Caco-2 (cell line): ENCODE results near the gene LGALS16. TPM values are rescaled to one million over a fixed set of nuclear protein-coding genes. Genes with fewer than 3 reads are reported as not detected.
"Not testable (repeated sequence)": the region's sequence is repeated elsewhere in the genome, so short reads cannot be mapped to it uniquely, and the experiment has no call there.

Experiments used
- BruUV-seq: library from RNA; stranded (reverse); fragments of 400-500 nt; replicated peaks from 2 replicates; lab custom pipeline; 2021; lab: Mats Ljungman, UMichigan
- CTCF ChIA-PET: fragments of 300-600 bp; sonication (Branson Sonifier 250); formaldehyde crosslinking; loops from one replicate; lab custom pipeline; 2022; ENCODE audit warnings: antibody characterized with exemption; lab: Charles Lee
- POLR2A ChIA-PET: fragments of 300-600 bp; sonication (Branson Sonifier 250); formaldehyde crosslinking; loops from one replicate; lab custom pipeline; 2022; ENCODE audit warnings: antibody characterized with exemption; lab: Charles Lee
- DNase-seq, 2 experiments: peaks; one replicate each; pipeline versions ENCODE4 v3.0.0 to v3.0.0-alpha.2; 2020 to 2022
- H3K27me3 ChIP-seq: replicated peaks from 2 replicates; pipeline ENCODE4 v1.6.0; 2011; ENCODE audit warnings: low read length; ENCODE audit not compliant: control insufficient read depth, insufficient read depth
- H3K36me3 ChIP-seq: 2 replicates; pipeline ENCODE4 v1.5.1; 2011; ENCODE audit warnings: low read length; ENCODE audit not compliant: control insufficient read depth, insufficient read depth
- H3K4me1 ChIP-seq: fragments of 250-450 bp; sonication (Bioruptor Pico); 2 replicates; pipeline ENCODE4 v1.5.1; 2020; ENCODE audit warnings: mild to moderate bottlenecking
- H3K4me3 ChIP-seq: 2 replicates; pipeline ENCODE4 v1.5.1; 2011; ENCODE audit warnings: low read depth, mild to moderate bottlenecking, control low read depth, low read length
- H3K9me3 ChIP-seq: fragments of 250-450 bp; sonication (Bioruptor Pico); 2 replicates; pipeline ENCODE4 v1.5.1; 2020; ENCODE audit warnings: mild to moderate bottlenecking, moderate library complexity
- H3K27ac Mint-ChIP-seq: one replicate; pipeline ENCODE4 v1.8.0; 2022; ENCODE audit warnings: mixed read lengths; ENCODE audit not compliant: unreplicated experiment
- H3K27me3 Mint-ChIP-seq: one replicate; pipeline ENCODE4 v1.8.0; 2022; ENCODE audit warnings: mixed read lengths; ENCODE audit not compliant: insufficient read depth, unreplicated experiment
- H3K36me3 Mint-ChIP-seq: one replicate; pipeline ENCODE4 v1.8.0; 2022; ENCODE audit warnings: mild to moderate bottlenecking, mixed read lengths; ENCODE audit not compliant: insufficient read depth, unreplicated experiment
- H3K4me1 Mint-ChIP-seq: one replicate; pipeline ENCODE4 v1.8.0; 2022; ENCODE audit warnings: low read depth, mixed read lengths; ENCODE audit not compliant: unreplicated experiment
- H3K4me3 Mint-ChIP-seq: one replicate; pipeline ENCODE4 v1.8.0; 2022; ENCODE audit warnings: mild to moderate bottlenecking, moderate library complexity, mixed read lengths; ENCODE audit not compliant: unreplicated experiment
- H3K9me3 Mint-ChIP-seq: one replicate; pipeline ENCODE4 v1.8.0; 2022; ENCODE audit warnings: mixed read lengths; ENCODE audit not compliant: unreplicated experiment
- CTCF ChIP-seq, 2 experiments: fragments of 200-600 bp in 1 of 2; IDR thresholded peaks; 1 replicate in 1 of 2; 2 replicates in 1 of 2; pipeline versions ENCODE4 v1.5.1 to v1.8.0; 2011 to 2022; ENCODE audit warnings: antibody characterized with exemption in 1 of 2, control low read depth in 1 of 2, inconsistent platforms in 1 of 2, low read depth in 1 of 2, low read length in 1 of 2, mild to moderate bottlenecking in 1 of 2, moderate library complexity in 1 of 2; ENCODE audit not compliant: insufficient read depth in 1 of 2, severe bottlenecking in 1 of 2, unreplicated experiment in 1 of 2
- intact Hi-C: fragments of 100-400 bp; cut with micrococcal nuclease; formaldehyde crosslinking; loops from one replicate; pipeline ENCODE4 v1.10.0; 2022; ENCODE audit not compliant: unreplicated experiment
- total RNA-seq: library from RNA; stranded (reverse); gene quantifications from 2 replicates; pipeline ENCODE4 v1.2.3, GENCODE V29; 2022

The LGALS16 gene
- total RNA-seq, 1 experiment from 2014 or later, result not detected

GRCh38 chr19:39613597-39613996 is 42.1 kb upstream of the LGALS16 start:
- peaks cover 12% of the 10 kb centered on the region for H3K9me3 Mint-ChIP-seq
- TF ChIP-seq CTCF (IDR thresholded peaks at IDR 0.05; ENCODE audit: insufficient read depth in 1 of 2, low read depth in 1 of 2, low read length in 1 of 2, severe bottlenecking in 1 of 2, unreplicated experiment in 1 of 2), result no peak
- H3K4me3 ChIP-seq, result no peak overlapping the region
- H3K27me3 ChIP-seq, result no peaks in the 10 kb centered on the region
- H3K4me3 Mint-ChIP-seq, result no peak overlapping the region
- ChIA-PET POLR2A (no interaction called here), CTCF (no interaction called here)
- H3K4me1 Mint-ChIP-seq, result no peaks in the 10 kb centered on the region
- no TSS peak for BruUV-seq
- H3K27me3 Mint-ChIP-seq, result peaks cover 7% of the 10 kb centered on the region
- no peaks in the 10 kb centered on the region for H3K36me3 ChIP-seq
- H3K36me3 Mint-ChIP-seq, result no peaks in the 10 kb centered on the region
- H3K27ac Mint-ChIP-seq, result no peak overlapping the region
- no peaks in the 10 kb centered on the region for H3K4me1 ChIP-seq
- H3K9me3 ChIP-seq, result 0 out of 2 replicates have a peak, but pooled peaks cover 6% of the 10 kb centered on the region
- intact Hi-C loops, result no loop called here
- DNase-seq, result no peak

GRCh38 chr19:39617745-39618144 is 38.0 kb upstream of the LGALS16 start:
- H3K27me3 ChIP-seq, result no peaks in the 10 kb centered on the region
- H3K36me3 ChIP-seq, result no peaks in the 10 kb centered on the region
- BruUV-seq, result no TSS peak
- Mint-ChIP-seq H3K27ac (no peak overlapping the region), H3K9me3 (peaks cover 10% of the 10 kb centered on the region), H3K4me1 (no peaks in the 10 kb centered on the region), H3K4me3 (no peak overlapping the region), H3K27me3 (peaks cover 10% of the 10 kb centered on the region), H3K36me3 (no peaks in the 10 kb centered on the region)
- POLR2A ChIA-PET, result no interaction called here
- H3K4me1 ChIP-seq, result no peaks in the 10 kb centered on the region
- 0 out of 2 replicates have a peak, but pooled peaks cover 6% of the 10 kb centered on the region for H3K9me3 ChIP-seq
- intact Hi-C loops, result no loop called here
- no peak for DNase-seq
- no peak for TF ChIP-seq CTCF (IDR thresholded peaks at IDR 0.05; ENCODE audit: insufficient read depth in 1 of 2, low read depth in 1 of 2, low read length in 1 of 2, severe bottlenecking in 1 of 2, unreplicated experiment in 1 of 2)
- CTCF ChIA-PET, result no interaction called here
- H3K4me3 ChIP-seq, result no peak overlapping the region

- DNase-seq, result no peak
- ChIA-PET POLR2A (no interaction called here), CTCF (no interaction called here)
- no TSS peak for BruUV-seq
- H3K27me3 Mint-ChIP-seq, result peaks cover 19% of the 10 kb centered on the region
- H3K9me3 ChIP-seq, result no peaks in the 10 kb centered on the region
- H3K4me1 ChIP-seq, result no peaks in the 10 kb centered on the region
- no peaks in the 10 kb centered on the region for H3K4me1 Mint-ChIP-seq
- TF ChIP-seq CTCF (IDR thresholded peaks at IDR 0.05; ENCODE audit: insufficient read depth in 1 of 2, low read depth in 1 of 2, low read length in 1 of 2, severe bottlenecking in 1 of 2, unreplicated experiment in 1 of 2), result no peak
- H3K9me3 Mint-ChIP-seq, result no peaks in the 10 kb centered on the region
- no peak overlapping the region for H3K4me3 ChIP-seq
- no peak overlapping the region for H3K27ac Mint-ChIP-seq
- no peaks in the 10 kb centered on the region for H3K36me3 Mint-ChIP-seq
- H3K4me3 Mint-ChIP-seq, result no peak overlapping the region
- intact Hi-C loops, result no loop called here
- H3K36me3 ChIP-seq, result no peaks in the 10 kb centered on the region
- no peaks in the 10 kb centered on the region for H3K27me3 ChIP-seq
Measured at GRCh38 chr19:39623946-39624345, 31.8 kb upstream of the LGALS16 start.

GRCh38 chr19:39627631-39628030 is 28.1 kb upstream of the LGALS16 start:
- H3K9me3 Mint-ChIP-seq, H3K27ac Mint-ChIP-seq, BruUV-seq, CTCF ChIA-PET, H3K9me3 ChIP-seq, H3K27me3 ChIP-seq, H3K36me3 Mint-ChIP-seq, H3K36me3 ChIP-seq, H3K4me3 ChIP-seq, H3K4me3 Mint-ChIP-seq, DNase-seq, POLR2A ChIA-PET: not testable (repeated sequence)
- H3K27me3 Mint-ChIP-seq, result peaks cover 11% of the 10 kb centered on the region
- intact Hi-C loops, result loop anchor here (1.0 kb wide), 1 partner anchor 76 kb away; no protein-coding TSS in a partner anchor
- H3K4me1 ChIP-seq, result peaks cover 11% of the 10 kb centered on the region; the same call in 1 of the 2 replicates
- peaks cover 11% of the 10 kb centered on the region for H3K4me1 Mint-ChIP-seq
